Hepatocyte (in vitro differentiated cells): ENCODE measurements around the gene IGLL5.

Experiments used
- EZH2 ChIP-seq: fragments of 200-600 bp; sonication (generic); IDR thresholded peaks from 2 replicates; pipeline ENCODE4 v1.6.1; 2016; ENCODE audit warnings: antibody characterized with exemption, mild to moderate bottlenecking, borderline replicate concordance
- TF ChIP-seq, protein P1 (sequence below): fragments of 200-600 bp; sonication (generic); IDR thresholded peaks from 2 replicates; pipeline ENCODE4 v1.5.1; 2016; ENCODE audit warnings: antibody characterized with exemption, mild to moderate bottlenecking; ENCODE audit not compliant: poor library complexity

DNA sequence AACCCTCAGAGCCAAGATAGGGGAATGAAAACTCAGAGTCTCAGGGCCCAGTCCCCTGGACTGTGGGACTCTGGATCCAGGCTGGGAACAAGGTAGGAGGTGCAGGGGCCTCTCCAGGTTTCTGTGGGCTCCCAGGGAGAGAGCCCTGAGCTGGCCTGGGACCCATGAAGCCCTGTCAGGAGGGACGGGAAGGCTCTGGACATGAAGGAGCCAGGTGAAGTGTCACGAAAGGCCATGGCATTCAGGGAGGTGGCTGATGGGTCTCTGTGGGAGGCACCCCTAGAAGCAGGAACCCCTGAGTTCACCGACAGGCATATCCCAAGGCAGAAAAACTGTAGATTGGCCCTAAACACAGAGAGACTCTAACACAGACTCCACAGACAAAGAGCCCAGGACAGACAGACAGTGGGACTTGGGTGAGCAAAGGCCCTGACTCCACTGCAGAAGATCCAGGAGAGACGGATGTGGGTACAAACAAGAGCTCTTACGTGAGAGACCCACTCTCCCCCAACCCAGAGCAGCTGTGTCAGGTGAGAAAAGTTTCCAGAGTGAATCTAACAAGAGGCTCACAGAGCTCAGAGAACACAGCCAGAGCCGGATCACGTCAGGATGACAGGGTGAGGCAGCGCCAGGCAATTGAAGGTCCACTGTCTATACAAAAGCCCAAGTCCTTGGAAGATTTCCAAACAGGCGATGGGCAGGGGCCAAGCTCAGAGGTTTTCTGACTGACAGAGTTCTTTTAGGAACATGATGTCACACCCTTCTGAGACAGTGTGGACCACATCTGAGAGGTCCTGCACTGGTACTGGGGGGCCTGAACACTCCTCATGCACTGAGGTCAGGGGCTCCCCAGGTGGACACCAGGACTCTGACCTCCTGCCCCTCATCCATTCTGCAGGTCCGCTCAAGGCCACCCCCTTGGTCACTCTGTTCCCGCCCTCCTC is 27.4 kb downstream of the IGLL5 start:
- no peak for TF ChIP-seq EZH2
- TF ChIP-seq, protein P1, sequence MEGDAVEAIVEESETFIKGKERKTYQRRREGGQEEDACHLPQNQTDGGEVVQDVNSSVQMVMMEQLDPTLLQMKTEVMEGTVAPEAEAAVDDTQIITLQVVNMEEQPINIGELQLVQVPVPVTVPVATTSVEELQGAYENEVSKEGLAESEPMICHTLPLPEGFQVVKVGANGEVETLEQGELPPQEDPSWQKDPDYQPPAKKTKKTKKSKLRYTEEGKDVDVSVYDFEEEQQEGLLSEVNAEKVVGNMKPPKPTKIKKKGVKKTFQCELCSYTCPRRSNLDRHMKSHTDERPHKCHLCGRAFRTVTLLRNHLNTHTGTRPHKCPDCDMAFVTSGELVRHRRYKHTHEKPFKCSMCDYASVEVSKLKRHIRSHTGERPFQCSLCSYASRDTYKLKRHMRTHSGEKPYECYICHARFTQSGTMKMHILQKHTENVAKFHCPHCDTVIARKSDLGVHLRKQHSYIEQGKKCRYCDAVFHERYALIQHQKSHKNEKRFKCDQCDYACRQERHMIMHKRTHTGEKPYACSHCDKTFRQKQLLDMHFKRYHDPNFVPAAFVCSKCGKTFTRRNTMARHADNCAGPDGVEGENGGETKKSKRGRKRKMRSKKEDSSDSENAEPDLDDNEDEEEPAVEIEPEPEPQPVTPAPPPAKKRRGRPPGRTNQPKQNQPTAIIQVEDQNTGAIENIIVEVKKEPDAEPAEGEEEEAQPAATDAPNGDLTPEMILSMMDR: no peak
